GM12878 (cell line): ENCODE measurements around the gene SIGLEC14.

Experiments used
- CEBPB ChIP-seq, 2 experiments: fragments of 150-350 bp in 1 of 2; IDR thresholded peaks; 2 replicates each; pipeline ENCODE4 v1.6.1; 2012 to 2014; ENCODE audit warnings: low read depth in 2 of 2, low read length in 2 of 2, borderline replicate concordance in 1 of 2, inconsistent platforms in 1 of 2
- DPF2 ChIP-seq: fragments of 450-650 bp; IDR thresholded peaks from 2 replicates; pipeline ENCODE4 v1.6.1; 2017; ENCODE audit warnings: mild to moderate bottlenecking
- MEF2B ChIP-seq: fragments of 450-650 bp; IDR thresholded peaks from 2 replicates; pipeline ENCODE4 v1.6.1; 2018; ENCODE audit warnings: mild to moderate bottlenecking, moderate library complexity; ENCODE audit not compliant: partially characterized antibody, poor library complexity, severe bottlenecking
- PKNOX1 ChIP-seq: fragments of 450-650 bp; IDR thresholded peaks from 2 replicates; pipeline ENCODE4 v1.6.1; 2016; ENCODE audit warnings: mild to moderate bottlenecking
- POLR2A ChIP-seq: IDR thresholded peaks from 2 replicates; pipeline ENCODE4 v1.6.1; 2011; ENCODE audit warnings: low read depth, mild to moderate bottlenecking, low read length
- ZNF24 ChIP-seq: fragments of 450-650 bp; IDR thresholded peaks from 2 replicates; pipeline ENCODE4 v1.6.1; 2017; ENCODE audit warnings: antibody characterized with exemption, mild to moderate bottlenecking
- TF ChIP-seq, protein P1 (sequence below), 3 experiments: IDR thresholded peaks in 2 of 3; conservative IDR thresholded peaks in 1 of 3; 2 replicates each; pipeline ENCODE4 v1.5.1; 2011; ENCODE audit warnings: low read depth in 3 of 3, low read length in 3 of 3, mild to moderate bottlenecking in 3 of 3, control low read depth in 2 of 3, moderate library complexity in 2 of 3, inconsistent platforms in 1 of 3, mixed read lengths in 1 of 3; ENCODE audit not compliant: control insufficient read depth in 2 of 3, insufficient read depth in 1 of 3; ENCODE audit errors: extremely low read depth in 1 of 3
- TF ChIP-seq, protein P2 (sequence below): IDR thresholded peaks from 2 replicates; pipeline ENCODE4 v1.6.1; 2011; ENCODE audit warnings: borderline replicate concordance, low read depth, mild to moderate bottlenecking, moderate library complexity, mixed read lengths, low read length; ENCODE audit not compliant: insufficient read depth; ENCODE audit errors: extremely low read length

- TF ChIP-seq ZNF24, result no peak
- TF ChIP-seq POLR2A, result no peak
- no peak for TF ChIP-seq PKNOX1
- TF ChIP-seq, protein P1, sequence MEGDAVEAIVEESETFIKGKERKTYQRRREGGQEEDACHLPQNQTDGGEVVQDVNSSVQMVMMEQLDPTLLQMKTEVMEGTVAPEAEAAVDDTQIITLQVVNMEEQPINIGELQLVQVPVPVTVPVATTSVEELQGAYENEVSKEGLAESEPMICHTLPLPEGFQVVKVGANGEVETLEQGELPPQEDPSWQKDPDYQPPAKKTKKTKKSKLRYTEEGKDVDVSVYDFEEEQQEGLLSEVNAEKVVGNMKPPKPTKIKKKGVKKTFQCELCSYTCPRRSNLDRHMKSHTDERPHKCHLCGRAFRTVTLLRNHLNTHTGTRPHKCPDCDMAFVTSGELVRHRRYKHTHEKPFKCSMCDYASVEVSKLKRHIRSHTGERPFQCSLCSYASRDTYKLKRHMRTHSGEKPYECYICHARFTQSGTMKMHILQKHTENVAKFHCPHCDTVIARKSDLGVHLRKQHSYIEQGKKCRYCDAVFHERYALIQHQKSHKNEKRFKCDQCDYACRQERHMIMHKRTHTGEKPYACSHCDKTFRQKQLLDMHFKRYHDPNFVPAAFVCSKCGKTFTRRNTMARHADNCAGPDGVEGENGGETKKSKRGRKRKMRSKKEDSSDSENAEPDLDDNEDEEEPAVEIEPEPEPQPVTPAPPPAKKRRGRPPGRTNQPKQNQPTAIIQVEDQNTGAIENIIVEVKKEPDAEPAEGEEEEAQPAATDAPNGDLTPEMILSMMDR (IDR thresholded peaks at IDR 0.05 in 2 of 3, conservative IDR thresholded peaks at IDR 0.05 in 1 of 3; ENCODE audit: control insufficient read depth in 2 of 3, extremely low read depth in 1 of 3, insufficient read depth in 1 of 3, low read depth in 3 of 3, low read length in 3 of 3), result no peak
- no peak for TF ChIP-seq DPF2
- no peak for TF ChIP-seq CEBPB (IDR thresholded peaks at IDR 0.05; ENCODE audit: borderline replicate concordance in 1 of 2, low read depth in 2 of 2, low read length in 2 of 2)
- TF ChIP-seq, protein P2, sequence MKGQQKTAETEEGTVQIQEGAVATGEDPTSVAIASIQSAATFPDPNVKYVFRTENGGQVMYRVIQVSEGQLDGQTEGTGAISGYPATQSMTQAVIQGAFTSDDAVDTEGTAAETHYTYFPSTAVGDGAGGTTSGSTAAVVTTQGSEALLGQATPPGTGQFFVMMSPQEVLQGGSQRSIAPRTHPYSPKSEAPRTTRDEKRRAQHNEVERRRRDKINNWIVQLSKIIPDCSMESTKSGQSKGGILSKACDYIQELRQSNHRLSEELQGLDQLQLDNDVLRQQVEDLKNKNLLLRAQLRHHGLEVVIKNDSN, result no peak
- TF ChIP-seq MEF2B, result no peak
Measured at GRCh38 chr19:51641648-51642047, 5.0 kb downstream of the SIGLEC14 start.
